Measurements from ENCODE around the gene GPR21. TPM values are rescaled to one million over a fixed set of nuclear protein-coding genes. Genes with fewer than 3 reads are reported as not detected.

The GPR21 gene
- total and polyA plus RNA-seq, 2 donors (not counting 1 experiment from before 2014, with no cell fraction given) = 0.66 to 1.2 TPM

- no peak overlapping the region for H3K9ac ChIP-seq (ENCODE audit: insufficient read depth, low read length)
- no peaks in the 10 kb centered on the region for H3K9me3 ChIP-seq (ENCODE audit: control insufficient read depth, insufficient read depth, low read depth, low read length)
- no peaks in the 10 kb centered on the region for H3K4me1 ChIP-seq (ENCODE audit: control insufficient read depth, extremely low read depth, insufficient read depth, low read length)
- no peaks in the 10 kb centered on the region for H3K27me3 ChIP-seq (ENCODE audit: control insufficient read depth, insufficient read depth, low read length)
- H3K4me3 ChIP-seq (replicated peaks in 1 of 4; ENCODE audit: control extremely low read depth in 1 of 4, insufficient read depth in 1 of 4, low read depth in 3 of 4, low read length in 4 of 4) = no peak overlapping the region
- no peak overlapping the region for H2AFZ ChIP-seq (ENCODE audit: low read length)
- TF ChIP-seq EZH2 (IDR thresholded peaks at IDR 0.05; ENCODE audit: low read length, missing control alignments) = no peak
- no peak overlapping the region for H3K27ac ChIP-seq (ENCODE audit: insufficient read depth, low read length)
- H3K4me2 ChIP-seq (ENCODE audit: extremely low read depth, insufficient read depth, low read length) = no peak overlapping the region
- DNase-seq (ENCODE audit: low read depth in 2 of 2) = no peak
- no peaks in the 10 kb centered on the region for H3K79me2 ChIP-seq (ENCODE audit: control insufficient read depth, insufficient read depth, low read length)
- peaks cover 2% of the 10 kb centered on the region for H3K36me3 ChIP-seq (ENCODE audit: control insufficient read depth, insufficient read depth, low read length)
- H4K20me1 ChIP-seq (ENCODE audit: control insufficient read depth, extremely low read depth, insufficient read depth, low read length) = no peaks in the 10 kb centered on the region
These were observed 47.0 kb downstream of the GPR21 start for GRCh38 chr9:123080444-123080843.

- H3K27ac ChIP-seq (ENCODE audit: insufficient read depth, low read length) = no peak overlapping the region
- H3K9ac ChIP-seq (ENCODE audit: insufficient read depth, low read length) = no peak overlapping the region
- H3K4me3 ChIP-seq (replicated peaks in 1 of 4; ENCODE audit: control extremely low read depth in 1 of 4, insufficient read depth in 1 of 4, low read depth in 3 of 4, low read length in 4 of 4) = no peak overlapping the region
- H3K27me3 ChIP-seq (ENCODE audit: control insufficient read depth, insufficient read depth, low read length) = no peaks in the 10 kb centered on the region
- no peaks in the 10 kb centered on the region for H3K4me1 ChIP-seq (ENCODE audit: control insufficient read depth, extremely low read depth, insufficient read depth, low read length)
- no peaks in the 10 kb centered on the region for H4K20me1 ChIP-seq (ENCODE audit: control insufficient read depth, extremely low read depth, insufficient read depth, low read length)
- no peak overlapping the region for H2AFZ ChIP-seq (ENCODE audit: low read length)
- DNase-seq (ENCODE audit: low read depth in 2 of 2) = peak; percentile 43 to 58
- H3K36me3 ChIP-seq (ENCODE audit: control insufficient read depth, insufficient read depth, low read length) = peaks cover 2% of the 10 kb centered on the region
- no peak overlapping the region for H3K4me2 ChIP-seq (ENCODE audit: extremely low read depth, insufficient read depth, low read length)
- peak; percentile 61 to 65 for TF ChIP-seq CTCF (conservative IDR thresholded peaks at IDR 0.05 in 1 of 2, IDR thresholded peaks at IDR 0.05 in 1 of 2; ENCODE audit: low read depth in 1 of 2, low read length in 2 of 2)
- no peak for TF ChIP-seq EZH2 (IDR thresholded peaks at IDR 0.05; ENCODE audit: low read length, missing control alignments)
- H3K79me2 ChIP-seq (ENCODE audit: control insufficient read depth, insufficient read depth, low read length) = no peaks in the 10 kb centered on the region
- H3K9me3 ChIP-seq (ENCODE audit: control insufficient read depth, insufficient read depth, low read depth, low read length) = no peaks in the 10 kb centered on the region
These were observed 48.4 kb downstream of the GPR21 start for GRCh38 chr9:123081824-123082223.

- H3K4me1 ChIP-seq (ENCODE audit: control insufficient read depth, extremely low read depth, insufficient read depth, low read length) = no peaks in the 10 kb centered on the region
- H4K20me1 ChIP-seq (ENCODE audit: control insufficient read depth, extremely low read depth, insufficient read depth, low read length) = no peaks in the 10 kb centered on the region
These were observed 50.2 kb downstream of the GPR21 start for GRCh38 chr9:123083680-123084079.

More at GRCh38 chr9:123083680-123084079, 50.2 kb downstream of the GPR21 start:
- no peaks in the 10 kb centered on the region for H3K27me3 ChIP-seq (ENCODE audit: control insufficient read depth, insufficient read depth, low read length)
- no peak for DNase-seq (ENCODE audit: low read depth in 2 of 2)
- H3K4me3 ChIP-seq (replicated peaks in 1 of 4; ENCODE audit: control extremely low read depth in 1 of 4, insufficient read depth in 1 of 4, low read depth in 3 of 4, low read length in 4 of 4) = no peak overlapping the region
- no peaks in the 10 kb centered on the region for H3K9me3 ChIP-seq (ENCODE audit: control insufficient read depth, insufficient read depth, low read depth, low read length)
- H3K9ac ChIP-seq (ENCODE audit: insufficient read depth, low read length) = no peak overlapping the region
- no peak overlapping the region for H3K27ac ChIP-seq (ENCODE audit: insufficient read depth, low read length)
- H2AFZ ChIP-seq (ENCODE audit: low read length) = no peak overlapping the region
- H3K36me3 ChIP-seq (ENCODE audit: control insufficient read depth, insufficient read depth, low read length) = peaks cover 4% of the 10 kb centered on the region
- H3K4me2 ChIP-seq (ENCODE audit: extremely low read depth, insufficient read depth, low read length) = no peak overlapping the region
- TF ChIP-seq EZH2 (IDR thresholded peaks at IDR 0.05; ENCODE audit: low read length, missing control alignments) (no peak), CTCF (conservative IDR thresholded peaks at IDR 0.05 in 1 of 2, IDR thresholded peaks at IDR 0.05 in 1 of 2; ENCODE audit: low read depth in 1 of 2, low read length in 2 of 2) (no peak)
- no peaks in the 10 kb centered on the region for H3K79me2 ChIP-seq (ENCODE audit: control insufficient read depth, insufficient read depth, low read length)

All from fibroblast of lung (primary cell).